MM.1S (cell line): ENCODE measurements around the gene PRRT3.

Experiments used
- DNase-seq: peaks from one replicate; pipeline ENCODE4 v3.0.0-alpha.2; 2015
- H2AFZ ChIP-seq: fragments of 300-600 bp; sonication (generic); 2 replicates; pipeline ENCODE4 v1.6.0; 2016; ENCODE audit warnings: antibody characterized with exemption, low read length
- H3F3A ChIP-seq: fragments of 300-600 bp; sonication (generic); 2 replicates; pipeline ENCODE4 v1.6.1; 2016; ENCODE audit warnings: mild to moderate bottlenecking, antibody characterized with exemption, low read length, moderate library complexity, mixed read lengths; ENCODE audit not compliant: insufficient read depth
- H3K27ac ChIP-seq: fragments of 300-600 bp; sonication (generic); 2 replicates; pipeline ENCODE4 v1.5.1; 2016; ENCODE audit warnings: mild to moderate bottlenecking, low read length
- H3K27me3 ChIP-seq: fragments of 300-600 bp; sonication (generic); replicated peaks from 2 replicates; pipeline ENCODE4 v1.6.0; 2016; ENCODE audit warnings: low read length; ENCODE audit not compliant: insufficient read depth
- H3K36me3 ChIP-seq: fragments of 300-600 bp; sonication (generic); replicated peaks from 2 replicates; pipeline ENCODE4 v1.6.1; 2016; ENCODE audit warnings: mild to moderate bottlenecking, low read length, mixed read lengths; ENCODE audit not compliant: insufficient read depth
- H3K4me1 ChIP-seq: fragments of 300-600 bp; sonication (generic); 2 replicates; pipeline ENCODE4 v1.6.1; 2016; ENCODE audit warnings: low read length, mixed read lengths
- H3K4me2 ChIP-seq: fragments of 300-600 bp; sonication (generic); 2 replicates; pipeline ENCODE4 v1.6.0; 2016; ENCODE audit warnings: low read depth, low read length
- H3K4me3 ChIP-seq: fragments of 300-600 bp; sonication (generic); 2 replicates; pipeline ENCODE4 v1.5.1; 2016; ENCODE audit warnings: low read length, mixed read lengths
- H3K79me2 ChIP-seq: fragments of 300-600 bp; sonication (generic); 2 replicates; pipeline ENCODE4 v1.6.1; 2016; ENCODE audit warnings: mixed run types, low read length, mixed read lengths
- H3K9ac ChIP-seq: fragments of 300-600 bp; sonication (generic); 2 replicates; pipeline ENCODE4 v1.6.1; 2016; ENCODE audit warnings: low read length, mixed read lengths
- H3K9me2 ChIP-seq: fragments of 300-600 bp; sonication (generic); replicated peaks from 2 replicates; pipeline ENCODE4 v1.6.1; 2016; ENCODE audit warnings: mild to moderate bottlenecking, low read length, mixed read lengths; ENCODE audit not compliant: insufficient read depth
- H3K9me3 ChIP-seq: fragments of 300-600 bp; sonication (generic); replicated peaks from 2 replicates; pipeline ENCODE4 v1.6.1; 2016; ENCODE audit warnings: mild to moderate bottlenecking, low read length, mixed read lengths; ENCODE audit not compliant: insufficient read depth
- H4K20me1 ChIP-seq: fragments of 300-600 bp; sonication (generic); 2 replicates; pipeline ENCODE4 v1.6.1; 2016; ENCODE audit warnings: mild to moderate bottlenecking, low read length, moderate library complexity, mixed read lengths; ENCODE audit not compliant: insufficient read depth
- EZH2 ChIP-seq: fragments of 300-600 bp; sonication (generic); optimal IDR thresholded peaks from 2 replicates; pipeline ENCODE3; 2017; ENCODE audit warnings: low read depth, mild to moderate bottlenecking, antibody characterized with exemption, low read length, mixed read lengths
- EZH2phosphoT487 ChIP-seq: fragments of 300-600 bp; sonication (generic); IDR thresholded peaks from 2 replicates; pipeline ENCODE4 v1.6.1; 2018; ENCODE audit warnings: antibody characterized with exemption, low read length
- TF ChIP-seq, protein P1 (sequence below): fragments of 300-600 bp; sonication (generic); IDR thresholded peaks from 2 replicates; pipeline ENCODE4 v1.5.1; 2016; ENCODE audit warnings: antibody characterized with exemption, low read length, mixed read lengths

PRRT3 gene

DNA sequence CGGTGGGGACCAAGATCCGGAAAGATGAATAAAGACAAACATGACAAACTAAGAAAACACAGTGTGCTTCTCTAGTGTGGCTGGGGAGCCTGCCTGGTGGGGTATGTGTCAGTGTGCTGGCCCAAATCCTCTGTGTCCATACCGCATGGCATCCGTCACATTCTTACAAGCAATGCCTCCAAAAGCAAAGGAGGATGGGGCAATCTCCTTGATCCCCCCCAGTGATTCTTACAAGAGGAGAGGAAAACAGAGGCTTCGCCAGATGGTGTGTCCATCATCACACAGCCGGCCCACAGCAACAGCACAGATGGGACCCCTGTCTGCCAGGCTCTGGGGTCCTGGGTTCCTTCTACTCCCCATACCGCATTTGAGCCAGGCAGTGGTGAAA, 35.9 kb downstream of the PRRT3 start:
- no peak for DNase-seq
- Histone ChIP-seq H4K20me1 (no peaks in the 10 kb centered on the region), H3K9me3 (no peaks in the 10 kb centered on the region), H2AFZ (peak overlapping the region; percentile 81), H3K79me2 (no peaks in the 10 kb centered on the region), H3K27me3 (no peaks in the 10 kb centered on the region), H3K4me1 (peaks cover 5% of the 10 kb centered on the region; the same call in 1 of the 2 replicates), H3K4me2 (peak overlapping the region; percentile 94), H3F3A (no peaks in the 10 kb centered on the region), H3K4me3 (peak overlapping the region; percentile 54), H3K36me3 (no peaks in the 10 kb centered on the region), H3K9me2 (no peaks in the 10 kb centered on the region), H3K9ac (peak overlapping the region; percentile 24; the same call in 1 of the 2 replicates), H3K27ac (no peak overlapping the region)
- no peak for TF ChIP-seq EZH2phosphoT487
- TF ChIP-seq EZH2 = no peak
- TF ChIP-seq, protein P1, sequence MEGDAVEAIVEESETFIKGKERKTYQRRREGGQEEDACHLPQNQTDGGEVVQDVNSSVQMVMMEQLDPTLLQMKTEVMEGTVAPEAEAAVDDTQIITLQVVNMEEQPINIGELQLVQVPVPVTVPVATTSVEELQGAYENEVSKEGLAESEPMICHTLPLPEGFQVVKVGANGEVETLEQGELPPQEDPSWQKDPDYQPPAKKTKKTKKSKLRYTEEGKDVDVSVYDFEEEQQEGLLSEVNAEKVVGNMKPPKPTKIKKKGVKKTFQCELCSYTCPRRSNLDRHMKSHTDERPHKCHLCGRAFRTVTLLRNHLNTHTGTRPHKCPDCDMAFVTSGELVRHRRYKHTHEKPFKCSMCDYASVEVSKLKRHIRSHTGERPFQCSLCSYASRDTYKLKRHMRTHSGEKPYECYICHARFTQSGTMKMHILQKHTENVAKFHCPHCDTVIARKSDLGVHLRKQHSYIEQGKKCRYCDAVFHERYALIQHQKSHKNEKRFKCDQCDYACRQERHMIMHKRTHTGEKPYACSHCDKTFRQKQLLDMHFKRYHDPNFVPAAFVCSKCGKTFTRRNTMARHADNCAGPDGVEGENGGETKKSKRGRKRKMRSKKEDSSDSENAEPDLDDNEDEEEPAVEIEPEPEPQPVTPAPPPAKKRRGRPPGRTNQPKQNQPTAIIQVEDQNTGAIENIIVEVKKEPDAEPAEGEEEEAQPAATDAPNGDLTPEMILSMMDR = no peak

DNA sequence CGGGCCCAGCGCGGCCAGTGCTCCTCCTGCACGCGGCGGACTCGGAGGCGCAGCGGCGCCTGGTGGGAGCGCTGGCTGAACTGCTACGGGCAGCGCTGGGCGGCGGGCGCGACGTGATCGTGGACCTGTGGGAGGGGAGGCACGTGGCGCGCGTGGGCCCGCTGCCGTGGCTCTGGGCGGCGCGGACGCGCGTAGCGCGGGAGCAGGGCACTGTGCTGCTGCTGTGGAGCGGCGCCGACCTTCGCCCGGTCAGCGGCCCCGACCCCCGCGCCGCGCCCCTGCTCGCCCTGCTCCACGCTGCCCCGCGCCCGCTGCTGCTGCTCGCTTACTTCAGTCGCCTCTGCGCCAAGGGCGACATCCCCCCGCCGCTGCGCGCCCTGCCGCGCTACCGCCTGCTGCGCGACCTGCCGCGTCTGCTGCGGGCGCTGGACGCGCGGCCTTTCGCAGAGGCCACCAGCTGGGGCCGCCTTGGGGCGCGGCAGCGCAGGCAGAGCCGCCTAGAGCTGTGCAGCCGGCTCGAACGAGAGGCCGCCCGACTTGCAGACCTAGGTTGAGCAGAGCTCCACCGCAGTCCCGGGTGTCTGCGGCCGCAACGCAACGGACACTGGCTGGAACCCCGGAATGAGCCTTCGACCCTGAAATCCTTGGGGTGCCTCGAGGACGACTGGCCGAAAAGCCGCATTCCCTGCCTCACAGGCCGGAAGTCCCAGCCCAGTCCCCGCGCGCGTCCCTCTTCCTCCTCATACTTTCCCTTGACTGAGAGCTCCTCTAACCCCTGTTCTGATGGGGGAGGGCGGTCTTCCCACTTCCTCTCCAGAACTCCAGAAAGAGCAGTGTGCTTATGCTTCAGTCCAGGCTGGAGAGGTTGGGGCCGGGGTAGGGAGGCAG, 36.7 kb downstream of the PRRT3 start:
- H3K27ac ChIP-seq = no peak overlapping the region
- H3K9me3 ChIP-seq = no peaks in the 10 kb centered on the region
- peak overlapping the region; percentile 2; the same call in 1 of the 2 replicates for H3K9ac ChIP-seq
- peak overlapping the region; percentile 97 for H2AFZ ChIP-seq
- H3K9me2 ChIP-seq = no peaks in the 10 kb centered on the region
- H3K4me2 ChIP-seq = peak overlapping the region; percentile 98
- no peaks in the 10 kb centered on the region for H3K36me3 ChIP-seq
- peak; percentile 12 for DNase-seq
- no peaks in the 10 kb centered on the region for H4K20me1 ChIP-seq
- TF ChIP-seq, protein P1 = no peak
- TF ChIP-seq EZH2 (no peak), EZH2phosphoT487 (no peak)
- no peaks in the 10 kb centered on the region for H3F3A ChIP-seq
- no peaks in the 10 kb centered on the region for H3K79me2 ChIP-seq
- peak overlapping the region; percentile 60 for H3K4me3 ChIP-seq
- H3K27me3 ChIP-seq = no peaks in the 10 kb centered on the region
- H3K4me1 ChIP-seq = peaks cover 5% of the 10 kb centered on the region; the same call in 1 of the 2 replicates

DNA sequence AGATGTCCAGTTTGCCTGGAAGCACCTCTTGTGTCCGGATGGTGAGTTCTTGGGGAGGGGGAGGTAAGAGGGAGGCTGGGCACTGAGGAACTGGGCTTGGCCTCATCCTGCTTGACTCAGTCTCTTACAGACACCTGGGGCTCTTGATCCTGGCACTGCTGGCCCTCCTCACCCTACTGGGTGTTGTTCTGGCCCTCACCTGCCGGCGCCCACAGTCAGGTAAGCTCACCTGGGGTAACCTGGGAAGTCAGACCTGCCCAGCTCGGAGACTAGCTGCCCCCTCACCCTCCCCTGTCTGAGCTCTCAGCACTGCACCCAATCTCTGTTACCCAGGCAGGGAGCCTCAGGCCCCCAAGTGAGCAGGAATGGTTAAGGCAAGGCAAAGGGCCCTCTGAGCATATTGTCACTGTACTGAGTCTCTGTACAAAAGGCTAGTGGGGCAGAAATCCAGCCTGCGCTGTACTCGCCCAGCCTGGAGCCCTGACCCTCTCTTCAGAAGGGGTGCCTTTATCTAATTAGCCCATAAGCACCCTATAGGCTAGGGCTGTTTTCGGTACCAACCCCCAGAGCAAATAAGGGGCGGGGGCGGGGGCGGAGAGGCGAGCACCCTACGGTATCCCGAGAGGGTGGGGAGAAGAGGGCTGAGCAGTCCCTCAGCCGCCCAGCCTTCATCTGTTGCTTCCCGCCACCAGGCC, 37.5 kb downstream of the PRRT3 start:
- Histone ChIP-seq H3K27ac (no peak overlapping the region), H3K27me3 (no peaks in the 10 kb centered on the region), H3K4me1 (peaks cover 5% of the 10 kb centered on the region; the same call in 1 of the 2 replicates), H3K9ac (no peak overlapping the region), H3K9me2 (no peaks in the 10 kb centered on the region), H2AFZ (no peak overlapping the region), H3K9me3 (no peaks in the 10 kb centered on the region), H4K20me1 (no peaks in the 10 kb centered on the region), H3K36me3 (no peaks in the 10 kb centered on the region), H3F3A (no peaks in the 10 kb centered on the region), H3K4me3 (peak overlapping the region; percentile 60; the same call in 1 of the 2 replicates), H3K79me2 (no peaks in the 10 kb centered on the region), H3K4me2 (peak overlapping the region; percentile 98; the same call in 1 of the 2 replicates)
- no peak for DNase-seq
- no peak for TF ChIP-seq EZH2phosphoT487
- no peak for TF ChIP-seq EZH2
- TF ChIP-seq, protein P1 = no peak
